HFF-Myc (cell line): Measurements from ENCODE around the gene GSTO2.

ENCODE experiments used
- DNase-seq: peaks from one replicate; pipeline ENCODE4 v3.0.0-alpha.2; 2011; ENCODE audit warnings: low read depth; ENCODE audit errors: extremely low read depth
- H3K4me3 ChIP-seq: replicated peaks from 2 replicates; pipeline ENCODE4 v1.5.1; 2011; ENCODE audit warnings: low read depth, mild to moderate bottlenecking, control low read depth, low read length
- CTCF ChIP-seq: IDR thresholded peaks from 2 replicates; pipeline ENCODE4 v1.5.1; 2012; ENCODE audit warnings: mild to moderate bottlenecking, low read depth, low read length, control low read depth; ENCODE audit errors: missing control alignments

Gene GSTO2

GRCh38 chr10:104333032-104333727, 64.2 kb downstream of the GSTO2 start:
- TF ChIP-seq CTCF = no peak
- no peak overlapping the region for H3K4me3 ChIP-seq
- DNase-seq = no peak

- H3K4me3 ChIP-seq = no peak overlapping the region
- DNase-seq = no peak
- TF ChIP-seq CTCF = no peak
Observed at GRCh38 chr10:104333728-104334373, 64.9 kb downstream of the GSTO2 start.

GRCh38 chr10:104334561-104334960, 65.6 kb downstream of the GSTO2 start:
- no peak for DNase-seq

GRCh38 chr10:104334965-104335650, 66.1 kb downstream of the GSTO2 start:
- peak overlapping the region; percentile 90; the same call in 1 of the 2 replicates for H3K4me3 ChIP-seq
- no peak for TF ChIP-seq CTCF
- no peak for DNase-seq

More at GRCh38 chr10:104334561-104334960, 65.6 kb downstream of the GSTO2 start:
- H3K4me3 ChIP-seq = no peak overlapping the region
- TF ChIP-seq CTCF = no peak

GRCh38 chr10:104336821-104337467, 68.0 kb downstream of the GSTO2 start:
- DNase-seq = no peak
- H3K4me3 ChIP-seq = peak overlapping the region; percentile 90
- TF ChIP-seq CTCF = no peak

- no peak for DNase-seq
- no peak for TF ChIP-seq CTCF
- peak overlapping the region; percentile 90 for H3K4me3 ChIP-seq
Observed at GRCh38 chr10:104337521-104337984, 68.6 kb downstream of the GSTO2 start.
